SK-N-SH (cell line): Measurements from ENCODE around the gene KYAT1. TPM values are rescaled to one million over a fixed set of nuclear protein-coding genes. Genes with fewer than 3 reads are reported as not detected.

Experiments
- CTCF ChIA-PET: fragments of 300-600, 350-600 bp; formaldehyde crosslinking; extraction: SDS; loops from one replicate; lab custom pipeline; 2021; lab: Yijun Ruan, JAX
- POLR2A ChIA-PET: fragments of 350-600 bp; sonication (Branson Sonifier 250); formaldehyde crosslinking; extraction: SDS; loops from one replicate; lab custom pipeline; 2020; ENCODE audit warnings: antibody characterized with exemption, inconsistent platforms; lab: Yijun Ruan, JAX
- DNase-seq: peaks from one replicate; pipeline ENCODE4 v3.0.0; 2012
- H2AFZ ChIP-seq: fragments of 200-600 bp; sonication (generic); 2 replicates; pipeline ENCODE4 v1.8.1; 2016; ENCODE audit warnings: antibody characterized with exemption, mild to moderate bottlenecking, low read depth
- H3F3A ChIP-seq: fragments of 200-600 bp; sonication (generic); replicated peaks from 2 replicates; pipeline ENCODE3; 2016; ENCODE audit warnings: antibody characterized with exemption, mild to moderate bottlenecking; ENCODE audit not compliant: insufficient read depth
- H3K27ac ChIP-seq, 2 experiments: fragments of 200-500 bp in 1 of 2; fragments of 200-600 bp in 1 of 2; sonication (Bioruptor generic) in 1 of 2; sonication (generic), shearing (Covaris generic) in 1 of 2; 2 replicates each; pipeline versions ENCODE4 v1.5.1 to v1.6.1; 2014 to 2016; ENCODE audit warnings: low read depth in 2 of 2, inconsistent platforms in 1 of 2, low read length in 1 of 2, mild to moderate bottlenecking in 1 of 2, mixed read lengths in 1 of 2
- H3K27me3 ChIP-seq: fragments of 200-600 bp; sonication (generic), shearing (Covaris generic); 2 replicates; pipeline ENCODE4 v1.6.1; 2016; ENCODE audit warnings: mixed run types; ENCODE audit not compliant: insufficient read depth
- H3K36me3 ChIP-seq, 2 experiments: fragments of 200-500 bp in 1 of 2; fragments of 200-600 bp in 1 of 2; sonication (Bioruptor generic) in 1 of 2; sonication (generic) in 1 of 2; replicated peaks in 1 of 2; 2 replicates each; pipeline versions ENCODE3 to v1.5.1; 2014 to 2016; ENCODE audit warnings: low read length in 1 of 2, mild to moderate bottlenecking in 1 of 2; ENCODE audit not compliant: insufficient read depth in 2 of 2, control insufficient read depth in 1 of 2
- H3K4me1 ChIP-seq, 2 experiments: fragments of 200-500 bp in 1 of 2; fragments of 200-600 bp in 1 of 2; sonication (Bioruptor generic) in 1 of 2; sonication (generic), shearing (Covaris generic) in 1 of 2; 2 replicates each; pipeline versions ENCODE4 v1.5.1 to v1.6.1; 2014 to 2016; ENCODE audit warnings: low read depth in 1 of 2, low read length in 1 of 2, mixed run types in 1 of 2; ENCODE audit not compliant: insufficient read depth in 2 of 2, control insufficient read depth in 1 of 2
- H3K4me2 ChIP-seq: fragments of 200-600 bp; sonication (generic), shearing (Covaris generic); 2 replicates; pipeline ENCODE4 v1.6.1; 2017; ENCODE audit warnings: mixed run types
- H3K4me3 ChIP-seq, 2 experiments: fragments of 200-500 bp in 1 of 2; fragments of 200-600 bp in 1 of 2; sonication (Bioruptor generic) in 1 of 2; sonication (generic), shearing (Covaris generic) in 1 of 2; 2 replicates each; pipeline versions ENCODE4 v1.5.1 to v1.8.1; 2014 to 2016; ENCODE audit warnings: low read depth in 2 of 2, inconsistent platforms in 1 of 2, low read length in 1 of 2, mild to moderate bottlenecking in 1 of 2, mixed read lengths in 1 of 2, moderate library complexity in 1 of 2
- H3K79me2 ChIP-seq: fragments of 200-600 bp; sonication (generic); 2 replicates; pipeline ENCODE4 v1.8.1; 2017; ENCODE audit warnings: mild to moderate bottlenecking; ENCODE audit not compliant: insufficient read depth
- H3K9ac ChIP-seq: fragments of 200-600 bp; sonication (generic); 2 replicates; pipeline ENCODE4 v1.6.1; 2017; ENCODE audit warnings: mixed run types
- H3K9me2 ChIP-seq: fragments of 200-600 bp; sonication (generic); 2 replicates; pipeline ENCODE4 v1.6.1; 2017; ENCODE audit warnings: mixed run types
- H3K9me3 ChIP-seq: fragments of 200-600 bp; sonication (generic); 2 replicates; pipeline ENCODE4 v1.6.1; 2017; ENCODE audit warnings: mixed run types, mild to moderate bottlenecking, moderate library complexity
- H4K20me1 ChIP-seq: fragments of 200-600 bp; sonication (generic); 2 replicates; pipeline ENCODE4 v1.6.1; 2017; ENCODE audit warnings: mild to moderate bottlenecking, mixed run types; ENCODE audit not compliant: insufficient read depth
- CTCF ChIP-seq: fragments of 200-600 bp; sonication (generic); IDR thresholded peaks from 2 replicates; pipeline ENCODE4 v1.6.1; 2017; ENCODE audit warnings: antibody characterized with exemption, mild to moderate bottlenecking, moderate library complexity
- FOSL2 ChIP-seq: IDR thresholded peaks from 2 replicates; pipeline ENCODE4 v1.4.0; 2012; ENCODE audit warnings: low read depth, mild to moderate bottlenecking, moderate library complexity, borderline replicate concordance
- GABPA ChIP-seq: IDR thresholded peaks from 2 replicates; pipeline ENCODE4 v1.4.0; 2012; ENCODE audit warnings: low read depth, mild to moderate bottlenecking
- JUND ChIP-seq: IDR thresholded peaks from 2 replicates; pipeline ENCODE4 v1.4.0; 2012
- MEF2A ChIP-seq: IDR thresholded peaks from 2 replicates; pipeline ENCODE4 v1.4.0; 2012; ENCODE audit warnings: low read depth, borderline replicate concordance
- MXI1 ChIP-seq: IDR thresholded peaks from 2 replicates; pipeline ENCODE4 v1.6.1; 2012; ENCODE audit warnings: mild to moderate bottlenecking, low read depth, low read length, improper control_type of control experiment
- NFIC ChIP-seq: IDR thresholded peaks from 2 replicates; pipeline ENCODE4 v1.4.0; 2012; ENCODE audit warnings: borderline replicate concordance
- POLR2AphosphoS5 ChIP-seq: IDR thresholded peaks from 2 replicates; pipeline ENCODE4 v1.6.1; 2012; ENCODE audit warnings: low read depth, low read length
- TAF1 ChIP-seq: IDR thresholded peaks from 2 replicates; pipeline ENCODE4 v1.6.1; 2012; ENCODE audit warnings: low read depth, mild to moderate bottlenecking, low read length, moderate library complexity, borderline replicate concordance
- TCF12 ChIP-seq: IDR thresholded peaks from 2 replicates; pipeline ENCODE4 v1.4.0; 2012
- USF1 ChIP-seq: IDR thresholded peaks from 2 replicates; pipeline ENCODE4 v1.4.0; 2012; ENCODE audit warnings: low read depth, borderline replicate concordance
- USF2 ChIP-seq: fragments of 150-350 bp; IDR thresholded peaks from 2 replicates; pipeline ENCODE4 v1.6.1; 2017; ENCODE audit warnings: antibody characterized with exemption, low read length, low read depth, borderline replicate concordance
- ZBTB33 ChIP-seq: IDR thresholded peaks from 2 replicates; pipeline ENCODE4 v1.4.0; 2012; ENCODE audit warnings: low read depth, borderline replicate concordance
- WGBS: methylation state at CpG from one replicate; pipeline ENCODE4 v1.1.6; 2017; ENCODE audit warnings: low lambda C conversion rate; 5-methylcytosine and 5-hydroxymethylcytosine counted together
- polyA plus RNA-seq, 3 experiments: library from polyadenylated mRNA; depleted of rRNA; stranded (reverse); fragments of >200 nt; gene quantifications; 2 replicates each; pipeline ENCODE4 v1.2.3, GENCODE V29; 2012

KYAT1 gene
- polyA plus RNA-seq, 1 of the 3 experiments (the other 2 are of a cell fraction): 9.4 TPM

- H3K4me3 ChIP-seq: no peak overlapping the region
- peaks cover 0 to 9% of the 10 kb centered on the region in 2 experiments; a peak in 2 of 4 replicates for H3K4me1 ChIP-seq
- H3F3A ChIP-seq: no peaks in the 10 kb centered on the region
- no peaks in the 10 kb centered on the region for H3K9me3 ChIP-seq
- peaks cover 31% of the 10 kb centered on the region for H3K79me2 ChIP-seq
- no peak overlapping the region for H3K4me2 ChIP-seq
- H2AFZ ChIP-seq: no peak overlapping the region
- H4K20me1 ChIP-seq: no peaks in the 10 kb centered on the region
- no peak for TF ChIP-seq MEF2A
- TF ChIP-seq NFIC: no peak
- TF ChIP-seq FOSL2: no peak
- no peak for TF ChIP-seq GABPA
- no peak for TF ChIP-seq MXI1
- TF ChIP-seq ZBTB33: no peak
- TF ChIP-seq USF1: no peak
- TF ChIP-seq TAF1: no peak
- no peak for TF ChIP-seq POLR2AphosphoS5
- no peak for TF ChIP-seq CTCF
- no peak for TF ChIP-seq USF2
- no peak for TF ChIP-seq TCF12
- TF ChIP-seq JUND: no peak
- H3K9me2 ChIP-seq: no peaks in the 10 kb centered on the region
- CTCF ChIA-PET: interaction anchor here (1.0 to 2.7 kb wide), 4 partner anchors 10 to 54 kb away, joined by 3 to 11 read pairs (median 6); no protein-coding TSS in a partner anchor
- DNase-seq: no peak
- POLR2A ChIA-PET: no interaction called here
- no peaks in the 10 kb centered on the region for H3K27me3 ChIP-seq
- no peak overlapping the region for H3K27ac ChIP-seq
- no peak overlapping the region for H3K9ac ChIP-seq
- peaks cover 4 to 26% of the 10 kb centered on the region in 2 experiments for H3K36me3 ChIP-seq
- WGBS: 87% methylated on average over 20 of the region's 26 CpGs
Observed at GRCh38 chr9:128917151-128917849, 35.5 kb upstream of the KYAT1 start.
